H1 (cell line): ENCODE results near the gene DPP10. TPM values are rescaled to one million over a fixed set of nuclear protein-coding genes. Genes with fewer than 3 reads are reported as not detected.

Experiments used
- CTBP2 ChIP-seq: IDR thresholded peaks from 2 replicates; pipeline ENCODE4 v1.7.0; 2011; ENCODE audit warnings: borderline replicate concordance, mild to moderate bottlenecking, moderate library complexity, mixed read lengths, low read length; ENCODE audit not compliant: insufficient read depth, insufficient read length
- FOSL1 ChIP-seq: IDR thresholded peaks from 2 replicates; pipeline ENCODE4 v1.6.1; 2011; ENCODE audit warnings: mild to moderate bottlenecking, low read depth, low read length, moderate library complexity; ENCODE audit not compliant: insufficient read depth
- HDAC2 ChIP-seq, 2 experiments: fragments of 300-600 bp in 1 of 2; sonication (generic) in 1 of 2; IDR thresholded peaks; 2 replicates each; pipeline ENCODE4 v1.6.1; 2011 to 2012; ENCODE audit warnings: low read depth in 2 of 2, low read length in 2 of 2, mild to moderate bottlenecking in 2 of 2, moderate library complexity in 2 of 2, borderline replicate concordance in 1 of 2, inconsistent platforms in 1 of 2
- HDAC6 ChIP-seq: IDR thresholded peaks from one replicate; pipeline ENCODE4 v1.7.1; 2012; ENCODE audit warnings: low read depth, mild to moderate bottlenecking, inconsistent platforms, low read length, moderate library complexity
- JUN ChIP-seq: IDR thresholded peaks from 2 replicates; pipeline ENCODE4 v1.6.1; 2011; ENCODE audit warnings: low read depth, mild to moderate bottlenecking, improper control_type of control experiment, low read length
- MAFK ChIP-seq: IDR thresholded peaks from 2 replicates; pipeline ENCODE4 v1.6.1; 2012; ENCODE audit warnings: low read depth, mild to moderate bottlenecking, improper control_type of control experiment, low read length
- PHF8 ChIP-seq: fragments of 200-600 bp; sonication (generic); conservative IDR thresholded peaks from 2 replicates; pipeline ENCODE4 v1.7.1; 2012; ENCODE audit warnings: low read depth, mild to moderate bottlenecking, inconsistent platforms, low read length, moderate library complexity
- SP4 ChIP-seq: IDR thresholded peaks from 2 replicates; pipeline ENCODE4 v1.6.1; 2012; ENCODE audit warnings: low read length, inconsistent platforms
- TAF7 ChIP-seq: optimal IDR thresholded peaks from 2 replicates; pipeline ENCODE3; 2011; ENCODE audit warnings: low read depth, mild to moderate bottlenecking, inconsistent platforms, low read length, moderate library complexity, borderline replicate concordance
- polyA plus RNA-seq, 7 experiments: library from polyadenylated mRNA; depleted of rRNA in 3 of 7; stranded (reverse) in 5 of 7; unstranded in 2 of 7; fragments of >200 nt in 5 of 7; fragments of 200-250 nt in 2 of 7; gene quantifications; 1 replicate in 5 of 7; 2 replicates in 1 of 7; 4 replicates in 1 of 7; pipeline versions ENCODE4 v1.2.1 to v1.2.3, GENCODE V29; 2011 to 2013; ENCODE audit warnings: missing spikeins in 2 of 7, mixed read lengths in 2 of 7
- total RNA-seq: library from RNA; stranded (reverse); fragmentation: NEBNext Ultra II Directional; extraction: Animal tissue kit (Norgen Biotek cat#: 25700); gene quantifications from 2 replicates; pipeline ENCODE4 v1.2.1, GENCODE V29; 2021
- TF ChIP-seq, protein P1 (sequence below): fragments of 300-600 bp; sonication (generic); IDR thresholded peaks from 2 replicates; pipeline ENCODE4 v1.7.1; 2012; ENCODE audit warnings: low read length, moderate library complexity, mild to moderate bottlenecking, inconsistent platforms; ENCODE audit not compliant: insufficient replicate concordance

The DPP10 gene
- total and polyA plus RNA-seq, 2 of the 8 experiments (the other 6 are each of a cell fraction or from before 2014, with no cell fraction given), result 3.3 to 7.2 TPM

DNA sequence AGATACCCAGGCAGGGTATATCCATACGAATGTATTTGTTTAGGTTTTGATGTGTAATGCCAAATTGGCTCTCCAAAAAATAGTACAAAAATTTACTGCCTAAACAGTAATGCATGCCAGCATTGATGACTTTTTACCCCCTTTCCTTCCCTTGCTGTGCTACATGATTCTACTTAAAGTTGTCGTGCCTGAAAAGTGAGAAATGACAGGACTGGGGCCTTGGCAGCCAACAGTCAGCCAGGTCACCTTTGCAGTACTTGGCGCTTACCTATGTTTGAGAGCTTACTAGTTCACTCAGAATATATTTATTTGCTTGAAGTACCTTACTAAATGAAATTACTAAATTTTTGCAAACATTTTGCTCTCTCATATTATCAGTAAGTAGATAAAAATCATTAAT lies 1329.1 kb downstream of the DPP10 start (continued):
- TF ChIP-seq, protein P1, sequence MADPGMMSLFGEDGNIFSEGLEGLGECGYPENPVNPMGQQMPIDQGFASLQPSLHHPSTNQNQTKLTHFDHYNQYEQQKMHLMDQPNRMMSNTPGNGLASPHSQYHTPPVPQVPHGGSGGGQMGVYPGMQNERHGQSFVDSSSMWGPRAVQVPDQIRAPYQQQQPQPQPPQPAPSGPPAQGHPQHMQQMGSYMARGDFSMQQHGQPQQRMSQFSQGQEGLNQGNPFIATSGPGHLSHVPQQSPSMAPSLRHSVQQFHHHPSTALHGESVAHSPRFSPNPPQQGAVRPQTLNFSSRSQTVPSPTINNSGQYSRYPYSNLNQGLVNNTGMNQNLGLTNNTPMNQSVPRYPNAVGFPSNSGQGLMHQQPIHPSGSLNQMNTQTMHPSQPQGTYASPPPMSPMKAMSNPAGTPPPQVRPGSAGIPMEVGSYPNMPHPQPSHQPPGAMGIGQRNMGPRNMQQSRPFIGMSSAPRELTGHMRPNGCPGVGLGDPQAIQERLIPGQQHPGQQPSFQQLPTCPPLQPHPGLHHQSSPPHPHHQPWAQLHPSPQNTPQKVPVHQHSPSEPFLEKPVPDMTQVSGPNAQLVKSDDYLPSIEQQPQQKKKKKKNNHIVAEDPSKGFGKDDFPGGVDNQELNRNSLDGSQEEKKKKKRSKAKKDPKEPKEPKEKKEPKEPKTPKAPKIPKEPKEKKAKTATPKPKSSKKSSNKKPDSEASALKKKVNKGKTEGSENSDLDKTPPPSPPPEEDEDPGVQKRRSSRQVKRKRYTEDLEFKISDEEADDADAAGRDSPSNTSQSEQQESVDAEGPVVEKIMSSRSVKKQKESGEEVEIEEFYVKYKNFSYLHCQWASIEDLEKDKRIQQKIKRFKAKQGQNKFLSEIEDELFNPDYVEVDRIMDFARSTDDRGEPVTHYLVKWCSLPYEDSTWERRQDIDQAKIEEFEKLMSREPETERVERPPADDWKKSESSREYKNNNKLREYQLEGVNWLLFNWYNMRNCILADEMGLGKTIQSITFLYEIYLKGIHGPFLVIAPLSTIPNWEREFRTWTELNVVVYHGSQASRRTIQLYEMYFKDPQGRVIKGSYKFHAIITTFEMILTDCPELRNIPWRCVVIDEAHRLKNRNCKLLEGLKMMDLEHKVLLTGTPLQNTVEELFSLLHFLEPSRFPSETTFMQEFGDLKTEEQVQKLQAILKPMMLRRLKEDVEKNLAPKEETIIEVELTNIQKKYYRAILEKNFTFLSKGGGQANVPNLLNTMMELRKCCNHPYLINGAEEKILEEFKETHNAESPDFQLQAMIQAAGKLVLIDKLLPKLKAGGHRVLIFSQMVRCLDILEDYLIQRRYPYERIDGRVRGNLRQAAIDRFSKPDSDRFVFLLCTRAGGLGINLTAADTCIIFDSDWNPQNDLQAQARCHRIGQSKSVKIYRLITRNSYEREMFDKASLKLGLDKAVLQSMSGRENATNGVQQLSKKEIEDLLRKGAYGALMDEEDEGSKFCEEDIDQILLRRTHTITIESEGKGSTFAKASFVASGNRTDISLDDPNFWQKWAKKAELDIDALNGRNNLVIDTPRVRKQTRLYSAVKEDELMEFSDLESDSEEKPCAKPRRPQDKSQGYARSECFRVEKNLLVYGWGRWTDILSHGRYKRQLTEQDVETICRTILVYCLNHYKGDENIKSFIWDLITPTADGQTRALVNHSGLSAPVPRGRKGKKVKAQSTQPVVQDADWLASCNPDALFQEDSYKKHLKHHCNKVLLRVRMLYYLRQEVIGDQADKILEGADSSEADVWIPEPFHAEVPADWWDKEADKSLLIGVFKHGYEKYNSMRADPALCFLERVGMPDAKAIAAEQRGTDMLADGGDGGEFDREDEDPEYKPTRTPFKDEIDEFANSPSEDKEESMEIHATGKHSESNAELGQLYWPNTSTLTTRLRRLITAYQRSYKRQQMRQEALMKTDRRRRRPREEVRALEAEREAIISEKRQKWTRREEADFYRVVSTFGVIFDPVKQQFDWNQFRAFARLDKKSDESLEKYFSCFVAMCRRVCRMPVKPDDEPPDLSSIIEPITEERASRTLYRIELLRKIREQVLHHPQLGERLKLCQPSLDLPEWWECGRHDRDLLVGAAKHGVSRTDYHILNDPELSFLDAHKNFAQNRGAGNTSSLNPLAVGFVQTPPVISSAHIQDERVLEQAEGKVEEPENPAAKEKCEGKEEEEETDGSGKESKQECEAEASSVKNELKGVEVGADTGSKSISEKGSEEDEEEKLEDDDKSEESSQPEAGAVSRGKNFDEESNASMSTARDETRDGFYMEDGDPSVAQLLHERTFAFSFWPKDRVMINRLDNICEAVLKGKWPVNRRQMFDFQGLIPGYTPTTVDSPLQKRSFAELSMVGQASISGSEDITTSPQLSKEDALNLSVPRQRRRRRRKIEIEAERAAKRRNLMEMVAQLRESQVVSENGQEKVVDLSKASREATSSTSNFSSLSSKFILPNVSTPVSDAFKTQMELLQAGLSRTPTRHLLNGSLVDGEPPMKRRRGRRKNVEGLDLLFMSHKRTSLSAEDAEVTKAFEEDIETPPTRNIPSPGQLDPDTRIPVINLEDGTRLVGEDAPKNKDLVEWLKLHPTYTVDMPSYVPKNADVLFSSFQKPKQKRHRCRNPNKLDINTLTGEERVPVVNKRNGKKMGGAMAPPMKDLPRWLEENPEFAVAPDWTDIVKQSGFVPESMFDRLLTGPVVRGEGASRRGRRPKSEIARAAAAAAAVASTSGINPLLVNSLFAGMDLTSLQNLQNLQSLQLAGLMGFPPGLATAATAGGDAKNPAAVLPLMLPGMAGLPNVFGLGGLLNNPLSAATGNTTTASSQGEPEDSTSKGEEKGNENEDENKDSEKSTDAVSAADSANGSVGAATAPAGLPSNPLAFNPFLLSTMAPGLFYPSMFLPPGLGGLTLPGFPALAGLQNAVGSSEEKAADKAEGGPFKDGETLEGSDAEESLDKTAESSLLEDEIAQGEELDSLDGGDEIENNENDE, result no peak
- TF ChIP-seq PHF8, result no peak
- no peak for TF ChIP-seq TAF7
- no peak for TF ChIP-seq JUN
- no peak for TF ChIP-seq SP4
- no peak for TF ChIP-seq HDAC6
- no peak for TF ChIP-seq FOSL1
- TF ChIP-seq CTBP2, result no peak
- TF ChIP-seq MAFK, result no peak
- no peak for TF ChIP-seq HDAC2 (IDR thresholded peaks at IDR 0.05; ENCODE audit: borderline replicate concordance in 1 of 2, low read depth in 2 of 2, low read length in 2 of 2)
